Measurements from ENCODE around the gene RBM17. TPM values are rescaled to one million over a fixed set of nuclear protein-coding genes. Genes with fewer than 3 reads are reported as not detected.
"Not testable (repeated sequence)": the region's sequence is repeated elsewhere in the genome, so short reads cannot be mapped to it uniquely, and the experiment has no call there.

The RBM17 gene
- total RNA-seq, 2 donors from 2014 or later, result 54.5 to 57.0 TPM

DNA sequence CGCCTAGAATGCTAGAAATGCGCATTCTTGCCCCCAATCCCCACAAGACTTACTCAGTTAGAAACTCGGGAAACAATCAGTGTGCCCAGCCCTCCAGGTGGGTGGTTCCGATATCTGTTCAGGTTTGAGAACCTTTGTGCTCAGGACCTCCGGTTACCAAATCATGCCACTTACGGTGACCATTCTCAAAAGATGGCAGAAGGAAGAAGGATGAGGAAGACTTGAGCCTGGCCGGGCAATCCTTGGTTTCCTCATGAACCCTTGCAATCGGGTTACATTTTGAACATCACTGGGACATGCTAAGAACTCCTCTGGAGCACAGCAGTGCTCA is 52.1 kb downstream of the RBM17 start:
- 65 to 70% methylated on average over 5 to 8 of the region's 8 CpGs for WGBS, 2 donors
- H3K4me3 ChIP-seq, result no peak overlapping the region
- H3K4me1 ChIP-seq, result peaks cover 13% of the 10 kb centered on the region
- no peaks in the 10 kb centered on the region for H3K36me3 ChIP-seq (replicated peaks in 1 of 2; ENCODE audit: insufficient read depth in 1 of 2, low read depth in 2 of 2)
- H3K27ac ChIP-seq, result no peak overlapping the region
- intact Hi-C loops (cut with DNase I), result no loop called here
- TF ChIP-seq POLR2A (IDR thresholded peaks at IDR 0.05), result no peak
- TF ChIP-seq, protein P1, sequence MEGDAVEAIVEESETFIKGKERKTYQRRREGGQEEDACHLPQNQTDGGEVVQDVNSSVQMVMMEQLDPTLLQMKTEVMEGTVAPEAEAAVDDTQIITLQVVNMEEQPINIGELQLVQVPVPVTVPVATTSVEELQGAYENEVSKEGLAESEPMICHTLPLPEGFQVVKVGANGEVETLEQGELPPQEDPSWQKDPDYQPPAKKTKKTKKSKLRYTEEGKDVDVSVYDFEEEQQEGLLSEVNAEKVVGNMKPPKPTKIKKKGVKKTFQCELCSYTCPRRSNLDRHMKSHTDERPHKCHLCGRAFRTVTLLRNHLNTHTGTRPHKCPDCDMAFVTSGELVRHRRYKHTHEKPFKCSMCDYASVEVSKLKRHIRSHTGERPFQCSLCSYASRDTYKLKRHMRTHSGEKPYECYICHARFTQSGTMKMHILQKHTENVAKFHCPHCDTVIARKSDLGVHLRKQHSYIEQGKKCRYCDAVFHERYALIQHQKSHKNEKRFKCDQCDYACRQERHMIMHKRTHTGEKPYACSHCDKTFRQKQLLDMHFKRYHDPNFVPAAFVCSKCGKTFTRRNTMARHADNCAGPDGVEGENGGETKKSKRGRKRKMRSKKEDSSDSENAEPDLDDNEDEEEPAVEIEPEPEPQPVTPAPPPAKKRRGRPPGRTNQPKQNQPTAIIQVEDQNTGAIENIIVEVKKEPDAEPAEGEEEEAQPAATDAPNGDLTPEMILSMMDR (IDR thresholded peaks at IDR 0.05), result no peak
- H3K27me3 ChIP-seq, result no peaks in the 10 kb centered on the region
- H3K9me3 ChIP-seq, result no peaks in the 10 kb centered on the region
- no peak for ATAC-seq
- no peak for DNase-seq

DNA sequence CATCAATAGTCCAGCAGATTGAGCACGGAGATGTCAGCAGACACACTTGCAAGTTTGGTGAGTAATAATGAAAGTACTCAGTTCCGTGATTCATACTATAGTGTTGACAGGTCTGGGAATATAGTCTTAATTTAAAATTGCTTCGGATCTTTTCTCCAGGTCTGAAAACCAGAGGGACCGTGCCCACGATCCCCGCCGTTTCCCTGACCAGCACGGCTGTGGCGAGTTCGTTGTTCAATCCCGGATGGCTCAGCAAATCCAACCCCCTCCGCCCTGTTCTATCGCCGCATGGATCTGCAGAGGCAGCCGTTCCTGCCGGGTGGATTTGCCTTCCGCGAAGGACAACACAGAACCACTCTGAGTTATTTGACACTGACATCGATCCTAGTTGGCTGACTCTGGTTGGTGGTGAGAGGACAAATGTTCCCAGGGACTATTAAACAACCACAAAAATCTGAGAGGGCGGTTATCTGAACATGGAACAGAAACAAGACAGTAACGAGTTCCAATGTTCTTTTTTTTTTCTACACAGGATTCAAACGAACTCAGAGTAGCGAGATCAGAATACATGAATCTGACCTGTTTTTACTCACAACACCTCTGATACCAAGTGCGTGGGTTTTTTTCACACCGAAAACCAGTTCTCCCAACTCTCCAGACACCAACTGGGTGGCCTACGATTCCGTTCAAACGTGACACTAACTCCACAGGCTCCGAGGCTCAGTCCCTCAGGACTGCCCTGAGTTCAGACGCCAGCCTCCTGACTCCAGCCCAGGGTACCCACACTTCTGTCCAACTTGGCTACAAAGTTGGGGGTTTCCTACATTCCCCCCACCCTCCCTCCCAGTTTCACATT is 52.7 kb downstream of the RBM17 start:
- WGBS, 2 donors, result 43 to 47% methylated on average over 29 to 30 of the region's 30 CpGs
- H3K36me3 ChIP-seq (replicated peaks in 1 of 2; ENCODE audit: insufficient read depth in 1 of 2, low read depth in 2 of 2), result no peaks in the 10 kb centered on the region
- TF ChIP-seq POLR2A (IDR thresholded peaks at IDR 0.05), result no peak
- TF ChIP-seq, protein P1 (IDR thresholded peaks at IDR 0.05), result no peak
- H3K9me3 ChIP-seq, result no peaks in the 10 kb centered on the region
- no peak overlapping the region for H3K4me3 ChIP-seq
- ATAC-seq, result peak; percentile 6
- DNase-seq, result peak in 1 of 4 donors; percentile 44
- intact Hi-C loops (cut with DNase I), result no loop called here
- H3K4me1 ChIP-seq, result peaks cover 19% of the 10 kb centered on the region
- H3K27ac ChIP-seq, result peak overlapping the region in 1 of 4 donors; percentile 43
- H3K27me3 ChIP-seq, result no peaks in the 10 kb centered on the region

DNA sequence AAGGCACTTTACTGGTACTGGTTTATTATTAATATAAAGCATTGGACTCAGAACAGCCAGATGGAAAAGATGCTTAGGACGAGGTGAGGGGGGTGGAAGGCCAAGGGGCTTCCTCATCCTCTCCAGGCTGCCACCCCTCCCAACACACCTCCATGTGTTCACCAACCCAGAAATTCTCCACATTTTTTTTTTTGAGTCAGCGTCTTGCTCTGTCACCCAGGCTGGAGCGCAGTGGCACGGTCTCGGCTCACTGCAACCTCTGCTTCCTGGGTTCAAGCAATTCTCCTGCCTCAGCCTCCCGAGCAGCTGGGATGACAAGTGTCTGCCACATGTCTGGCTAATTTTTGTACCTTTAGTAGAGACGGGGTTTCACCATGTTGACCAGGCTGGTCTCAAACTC is 53.4 kb downstream of the RBM17 start:
- not testable (repeated sequence) for ATAC-seq, H3K27ac ChIP-seq, H3K27me3 ChIP-seq

DNA sequence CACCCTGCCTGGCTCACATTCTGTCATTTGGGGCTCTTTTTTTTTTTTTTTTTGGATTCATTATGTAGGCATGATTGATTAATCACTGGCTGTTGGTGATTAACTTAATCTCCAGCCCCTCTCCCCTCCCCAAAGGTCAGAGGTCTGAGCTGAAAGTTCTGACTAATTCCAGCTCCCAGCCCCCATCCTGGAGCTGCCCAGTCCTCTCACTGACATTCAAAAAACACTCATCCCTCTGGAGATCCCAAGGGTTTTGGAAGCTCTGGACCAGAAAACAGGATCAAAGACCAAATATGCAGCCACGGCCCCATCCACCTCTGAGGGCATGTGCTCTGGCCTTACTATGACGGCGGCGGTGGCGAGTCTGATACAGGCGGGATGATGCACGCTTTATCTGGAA is 53.8 kb downstream of the RBM17 start:
- DNase-seq, result no peak
- TF ChIP-seq, protein P1 (IDR thresholded peaks at IDR 0.05), result no peak
- intact Hi-C loops (cut with DNase I), result no loop called here
- H3K27ac ChIP-seq, result no peak overlapping the region
- no peak for ATAC-seq
- H3K4me3 ChIP-seq, result no peak overlapping the region
- H3K4me1 ChIP-seq, result peaks cover 19% of the 10 kb centered on the region
- H3K27me3 ChIP-seq, result no peaks in the 10 kb centered on the region
- 69 to 89% methylated on average over 7 of the region's 7 CpGs for WGBS, 2 donors
- H3K36me3 ChIP-seq (replicated peaks in 1 of 2; ENCODE audit: insufficient read depth in 1 of 2, low read depth in 2 of 2), result no peaks in the 10 kb centered on the region
- no peaks in the 10 kb centered on the region for H3K9me3 ChIP-seq

More for the DNA sequence above, 53.4 kb downstream of the RBM17 start:
- H3K4me3 ChIP-seq; DNase-seq; H3K9me3 ChIP-seq; intact Hi-C loops (cut with DNase I); H3K36me3 ChIP-seq (replicated peaks in 1 of 2; ENCODE audit: insufficient read depth in 1 of 2, low read depth in 2 of 2): not testable (repeated sequence)
- WGBS, 2 donors, result 76 to 95% methylated on average over 7 of the region's 7 CpGs
- H3K4me1 ChIP-seq, result peaks cover 19% of the 10 kb centered on the region

DNA sequence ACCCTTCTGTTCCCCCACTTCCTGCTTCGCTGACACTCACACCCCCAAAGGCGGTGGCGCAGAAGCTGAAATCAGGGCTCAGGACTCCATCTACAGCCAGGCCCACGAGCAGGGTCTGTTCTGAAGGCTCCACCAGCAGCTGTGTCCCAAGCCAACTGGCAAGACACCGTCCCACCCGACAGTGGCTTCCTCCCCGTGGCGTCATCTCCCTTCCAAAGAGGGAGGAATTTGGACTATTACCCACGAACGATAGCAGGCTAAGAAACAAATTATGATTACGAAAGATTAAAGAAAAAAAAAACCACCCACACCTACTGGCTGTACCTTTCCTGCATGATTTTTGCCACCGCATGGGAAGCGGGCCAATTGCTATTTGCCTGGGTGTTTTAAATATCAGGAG is 54.3 kb downstream of the RBM17 start:
- Histone ChIP-seq H3K4me3 (no peak overlapping the region), H3K36me3 (replicated peaks in 1 of 2; ENCODE audit: insufficient read depth in 1 of 2, low read depth in 2 of 2) (no peaks in the 10 kb centered on the region), H3K4me1 (peaks cover 19% of the 10 kb centered on the region), H3K9me3 (no peaks in the 10 kb centered on the region), H3K27me3 (no peaks in the 10 kb centered on the region), H3K27ac (no peak overlapping the region)
- no peak for TF ChIP-seq POLR2A (IDR thresholded peaks at IDR 0.05)
- TF ChIP-seq, protein P1 (IDR thresholded peaks at IDR 0.05), result no peak
- intact Hi-C loops (cut with DNase I), result no loop called here
- ATAC-seq (no peak), DNase-seq (no peak)
- WGBS, 2 donors, result 79 to 83% methylated on average over 13 of the region's 13 CpGs
